Neural cell (in vitro differentiated cells): Measurements from ENCODE around the gene TRAPPC2L. TPM values are rescaled to one million over a fixed set of nuclear protein-coding genes. Genes with fewer than 3 reads are reported as not detected.

Experiments used
- H2AFZ ChIP-seq: fragments of 200-600, 300-800 bp; sonication (generic), shearing (Covaris generic); 2 replicates; pipeline ENCODE4 v1.6.0; 2014; ENCODE audit warnings: low read depth, mild to moderate bottlenecking, antibody characterized with exemption, low read length, moderate library complexity
- H3F3A ChIP-seq: fragments of 200-600 bp; shearing (Covaris generic); 2 replicates; pipeline ENCODE4 v1.6.1; 2016; ENCODE audit warnings: mild to moderate bottlenecking, moderate library complexity, mixed read lengths, antibody characterized with exemption, low read length; ENCODE audit not compliant: insufficient read depth, poor library complexity, severe bottlenecking
- H3K27ac ChIP-seq: fragments of 200-600, 300-800 bp; sonication (generic), shearing (Covaris generic); 2 replicates; pipeline ENCODE4 v1.5.1; 2014; ENCODE audit warnings: mild to moderate bottlenecking, low read length, moderate library complexity
- H3K27me3 ChIP-seq: fragments of 300-800, 200-600 bp; sonication (generic), shearing (Covaris generic); 2 replicates; pipeline ENCODE4 v1.6.0; 2014; ENCODE audit warnings: mild to moderate bottlenecking, low read depth, low read length, moderate library complexity; ENCODE audit not compliant: insufficient read depth
- H3K36me3 ChIP-seq: fragments of 300-800, 200-600 bp; sonication (generic), shearing (Covaris generic); 2 replicates; pipeline ENCODE4 v1.5.1; 2014; ENCODE audit warnings: mild to moderate bottlenecking, antibody characterized with exemption, low read length, moderate library complexity; ENCODE audit not compliant: insufficient read depth
- H3K4me2 ChIP-seq: fragments of 300-800, 200-600 bp; sonication (generic), shearing (Covaris generic); 2 replicates; pipeline ENCODE4 v1.6.0; 2014; ENCODE audit warnings: mild to moderate bottlenecking, low read length
- H3K4me3 ChIP-seq: fragments of 300-800, 200-600 bp; sonication (generic), shearing (Covaris generic); 2 replicates; pipeline ENCODE4 v1.5.1; 2014; ENCODE audit warnings: mild to moderate bottlenecking, low read length, moderate library complexity
- H3K79me2 ChIP-seq: fragments of 200-600 bp; shearing (Covaris generic); replicated peaks from 2 replicates; pipeline ENCODE4 v1.6.0; 2014; ENCODE audit warnings: mild to moderate bottlenecking, low read length, moderate library complexity; ENCODE audit not compliant: insufficient read depth
- H3K9ac ChIP-seq: fragments of 300-800, 200-600 bp; sonication (generic), shearing (Covaris generic); 2 replicates; pipeline ENCODE4 v1.6.1; 2016; ENCODE audit warnings: mild to moderate bottlenecking, low read length, mixed read lengths
- H3K9me2 ChIP-seq: fragments of 200-600 bp; shearing (Covaris generic); 2 replicates; pipeline ENCODE4 v1.6.1; 2016; ENCODE audit warnings: mild to moderate bottlenecking, low read length, mixed read lengths; ENCODE audit not compliant: insufficient read depth
- H3K9me3 ChIP-seq: fragments of 200-600, 300-800 bp; sonication (generic), shearing (Covaris generic); 2 replicates; pipeline ENCODE4 v1.6.1; 2016; ENCODE audit warnings: mild to moderate bottlenecking, mixed run types, low read length, moderate library complexity, mixed read lengths
- H4K20me1 ChIP-seq: fragments of 200-600 bp; shearing (Covaris generic); 2 replicates; pipeline ENCODE4 v1.6.1; 2016; ENCODE audit warnings: mild to moderate bottlenecking, mixed run types; ENCODE audit not compliant: insufficient read depth
- CTCF ChIP-seq: fragments of 450-650 bp; IDR thresholded peaks from 2 replicates; pipeline ENCODE4 v1.5.1; 2014; ENCODE audit warnings: antibody characterized with exemption, mild to moderate bottlenecking, moderate library complexity; ENCODE audit not compliant: poor library complexity, severe bottlenecking
- EP300 ChIP-seq: fragments of 450-650 bp; conservative IDR thresholded peaks from 2 replicates; pipeline ENCODE4 v1.6.1; 2014; ENCODE audit warnings: antibody characterized with exemption, mild to moderate bottlenecking, moderate library complexity; ENCODE audit not compliant: poor library complexity, severe bottlenecking
- EZH2 ChIP-seq: fragments of 200-600, 300-800 bp; shearing (Covaris generic), sonication (generic); IDR thresholded peaks from 2 replicates; pipeline ENCODE4 v1.6.1; 2014; ENCODE audit warnings: antibody characterized with exemption, low read length, borderline replicate concordance, mild to moderate bottlenecking; ENCODE audit not compliant: insufficient read depth, poor library complexity, severe bottlenecking
- MXI1 ChIP-seq: fragments of 450-650 bp; conservative IDR thresholded peaks from 2 replicates; pipeline ENCODE4 v1.6.1; 2014; ENCODE audit warnings: antibody characterized with exemption, mild to moderate bottlenecking; ENCODE audit not compliant: poor library complexity, severe bottlenecking
- POLR2AphosphoS5 ChIP-seq: IDR thresholded peaks from 2 replicates; pipeline ENCODE4 v1.6.1; 2012
- RAD21 ChIP-seq: fragments of 450-650 bp; conservative IDR thresholded peaks from 2 replicates; pipeline ENCODE4 v1.6.1; 2014; ENCODE audit warnings: antibody characterized with exemption, mild to moderate bottlenecking, moderate library complexity
- REST ChIP-seq: IDR thresholded peaks from 2 replicates; pipeline ENCODE4 v1.6.1; 2012; ENCODE audit warnings: borderline replicate concordance
- SMC3 ChIP-seq: fragments of 450-650 bp; conservative IDR thresholded peaks from 2 replicates; pipeline ENCODE4 v1.6.1; 2014; ENCODE audit warnings: antibody characterized with exemption, mild to moderate bottlenecking, moderate library complexity; ENCODE audit not compliant: poor library complexity
- TAF1 ChIP-seq: IDR thresholded peaks from 2 replicates; pipeline ENCODE4 v1.6.1; 2012; ENCODE audit warnings: low read depth
- polyA plus RNA-seq: library from polyadenylated mRNA; depleted of rRNA; stranded (reverse); fragments of >200 nt; gene quantifications from 2 replicates; pipeline ENCODE4 v1.2.3, GENCODE V29; 2014

The TRAPPC2L gene
- polyA plus RNA-seq, 1 donor from 2014 or later, result 70.2 TPM

- Histone ChIP-seq H3K9me2 (no peaks in the 10 kb centered on the region), H3K27me3 (no peaks in the 10 kb centered on the region), H4K20me1 (no peaks in the 10 kb centered on the region), H3K27ac (no peak within 1 kb of the TSS), H2AFZ (no peak within 1 kb of the TSS), H3K4me3 (no peak within 1 kb of the TSS), H3F3A (no peaks in the 10 kb centered on the region), H3K79me2 (no peaks in the 10 kb centered on the region), H3K9ac (no peak within 1 kb of the TSS), H3K9me3 (no peaks in the 10 kb centered on the region), H3K36me3 (no peaks in the 10 kb centered on the region), H3K4me2 (no peak within 1 kb of the TSS)
- no peak for TF ChIP-seq REST
- no peak for TF ChIP-seq RAD21
- TF ChIP-seq SMC3, result no peak
- no peak for TF ChIP-seq EZH2
- TF ChIP-seq MXI1, result no peak
- no peak for TF ChIP-seq TAF1
- no peak for TF ChIP-seq EP300
- no peak for TF ChIP-seq CTCF
- no peak for TF ChIP-seq POLR2AphosphoS5
These were observed 9.4 kb downstream of the TRAPPC2L start, which contains the start of gene PABPN1L for GRCh38 chr16:88866151-88866920. Gene PABPN1L, minus strand, starts transcription at chr16:88866660. Its CDS starts 54 bp downstream, at chr16:88866606.

- TF ChIP-seq MXI1, result no peak
- TF ChIP-seq EZH2, result no peak
- no peak for TF ChIP-seq EP300
- no peak for TF ChIP-seq POLR2AphosphoS5
- no peak for TF ChIP-seq RAD21
- no peak for TF ChIP-seq TAF1
- TF ChIP-seq CTCF, result no peak
- no peak for TF ChIP-seq SMC3
- no peak for TF ChIP-seq REST
- H3F3A ChIP-seq, result no peaks in the 10 kb centered on the region
- H3K9me3 ChIP-seq, result no peaks in the 10 kb centered on the region
- H3K27me3 ChIP-seq, result no peaks in the 10 kb centered on the region
- H3K4me3 ChIP-seq, result no peak overlapping the region
- no peaks in the 10 kb centered on the region for H3K36me3 ChIP-seq
- H4K20me1 ChIP-seq, result no peaks in the 10 kb centered on the region
- no peaks in the 10 kb centered on the region for H3K79me2 ChIP-seq
- no peak overlapping the region for H3K9ac ChIP-seq
- no peak overlapping the region for H3K4me2 ChIP-seq
- no peaks in the 10 kb centered on the region for H3K9me2 ChIP-seq
- H3K27ac ChIP-seq, result no peak overlapping the region
- H2AFZ ChIP-seq, result no peak overlapping the region
These were observed 10.8 kb downstream of the TRAPPC2L start for GRCh38 chr16:88867581-88868246.
